OCI-LY7 (cell line): Measurements from ENCODE around the gene HYCC2. TPM values are rescaled to one million over a fixed set of nuclear protein-coding genes. Genes with fewer than 3 reads are reported as not detected.

Experiments
- BruUV-seq: library from RNA; stranded (reverse); fragments of 400-500 nt; replicated peaks from 2 replicates; lab custom pipeline; 2021; lab: Mats Ljungman, UMichigan
- CTCF ChIA-PET: fragments of 300-600 bp; sonication (Branson Sonifier 250); formaldehyde crosslinking; loops from one replicate; lab custom pipeline; 2022; ENCODE audit warnings: antibody characterized with exemption; ENCODE audit not compliant: unreplicated experiment; lab: Charles Lee
- POLR2A ChIA-PET: fragments of 300-600 bp; sonication (Branson Sonifier 250); formaldehyde crosslinking; loops from one replicate; lab custom pipeline; 2022; ENCODE audit warnings: antibody characterized with exemption; lab: Charles Lee
- DNase-seq: peaks from one replicate; pipeline ENCODE4 v3.0.0-alpha.2; 2015; ENCODE audit warnings: low spot score
- H2AFZ ChIP-seq: fragments of 200-600 bp; sonication (generic), shearing (Covaris generic); 2 replicates; pipeline ENCODE4 v1.6.1; 2014; ENCODE audit warnings: mild to moderate bottlenecking, antibody characterized with exemption, low read length, moderate library complexity
- H3K27ac ChIP-seq: fragments of 200-600 bp; sonication (generic); 2 replicates; pipeline ENCODE4 v1.5.1; 2014; ENCODE audit warnings: mixed run types, low read depth, mild to moderate bottlenecking, moderate library complexity, low read length, inconsistent platforms; ENCODE audit not compliant: poor library complexity, severe bottlenecking
- H3K36me3 ChIP-seq: fragments of 200-600 bp; sonication (generic); 2 replicates; pipeline ENCODE4 v1.6.1; 2014; ENCODE audit warnings: mild to moderate bottlenecking, antibody characterized with exemption, low read length, moderate library complexity, mixed read lengths; ENCODE audit not compliant: insufficient read depth
- H3K4me1 ChIP-seq: fragments of 200-600 bp; sonication (generic); 2 replicates; pipeline ENCODE4 v1.5.1; 2014; ENCODE audit warnings: mild to moderate bottlenecking, low read length; ENCODE audit not compliant: insufficient read depth, poor library complexity, severe bottlenecking
- H3K4me2 ChIP-seq: fragments of 200-600 bp; sonication (generic); 2 replicates; pipeline ENCODE4 v1.6.1; 2014; ENCODE audit warnings: mild to moderate bottlenecking, low read length
- H3K4me3 ChIP-seq: fragments of 200-600 bp; sonication (generic); 2 replicates; pipeline ENCODE4 v1.5.1; 2014; ENCODE audit warnings: mild to moderate bottlenecking, low read depth, low read length; ENCODE audit not compliant: poor library complexity, severe bottlenecking
- H3K79me2 ChIP-seq: fragments of 200-600 bp; sonication (generic); 2 replicates; pipeline ENCODE4 v1.6.1; 2016; ENCODE audit warnings: low read depth, mild to moderate bottlenecking, low read length, moderate library complexity, mixed read lengths; ENCODE audit not compliant: insufficient read depth
- H3K9me2 ChIP-seq: fragments of 200-600 bp; sonication (generic); 2 replicates; pipeline ENCODE4 v1.6.1; 2016; ENCODE audit warnings: mild to moderate bottlenecking, low read length, mixed read lengths; ENCODE audit not compliant: insufficient read depth
- H3K9me3 ChIP-seq: fragments of 200-600 bp; sonication (generic); 2 replicates; pipeline ENCODE4 v1.6.1; 2014; ENCODE audit warnings: mild to moderate bottlenecking, mixed run types, low read length, mixed read lengths
- H4K20me1 ChIP-seq: fragments of 200-600 bp; sonication (generic); 2 replicates; pipeline ENCODE4 v1.6.1; 2014; ENCODE audit warnings: mild to moderate bottlenecking, antibody characterized with exemption, low read length, moderate library complexity, mixed read lengths; ENCODE audit not compliant: insufficient read depth
- EZH2phosphoT487 ChIP-seq: fragments of 200-600 bp; sonication (generic); IDR thresholded peaks from 2 replicates; pipeline ENCODE4 v1.6.1; 2018; ENCODE audit warnings: low read depth, borderline replicate concordance, mild to moderate bottlenecking, mixed run types, antibody characterized with exemption, low read length, moderate library complexity, mixed read lengths
- intact Hi-C: fragments of 100-400 bp; cut with micrococcal nuclease; formaldehyde crosslinking; loops from one replicate; pipeline ENCODE4 v1.10.0; 2022; ENCODE audit not compliant: unreplicated experiment
- total RNA-seq, 2 experiments: library from RNA; depleted of rRNA in 1 of 2; stranded (reverse); fragments of >200 nt in 1 of 2; shearing (Covaris generic) in 1 of 2; gene quantifications; 2 replicates each; pipeline ENCODE4 v1.2.3, GENCODE V29; 2014 to 2022
- TF ChIP-seq, protein P1 (sequence below): fragments of 200-600 bp; sonication (generic); conservative IDR thresholded peaks from 2 replicates; pipeline ENCODE4 v1.5.1; 2014; ENCODE audit warnings: mild to moderate bottlenecking, antibody characterized with exemption, low read length, moderate library complexity, mixed read lengths

HYCC2 gene
- total RNA-seq, 2 experiments from 2014 or later: 8.6 to 22.0 TPM

DNA sequence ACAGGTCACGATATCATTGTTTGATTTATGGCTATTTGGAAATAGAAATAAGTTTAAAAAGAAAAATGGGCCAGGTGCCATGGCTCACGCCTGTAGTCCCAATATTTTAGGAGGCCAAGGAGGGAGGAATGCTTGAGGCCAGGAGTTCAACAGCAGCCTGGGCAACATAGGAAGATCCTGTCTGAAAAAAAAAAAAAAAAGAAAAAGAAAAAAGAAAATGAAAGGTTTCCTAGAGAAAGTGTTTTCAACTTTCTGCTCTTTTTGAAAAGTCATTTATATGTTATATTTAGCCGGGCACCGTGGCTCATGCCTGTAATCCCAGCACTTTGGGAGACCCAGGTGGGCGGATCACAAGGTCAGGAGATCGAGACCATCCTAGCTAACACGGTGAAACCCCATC, 3.5 kb upstream of the HYCC2 start:
- Histone ChIP-seq H3K79me2 (peaks cover 51% of the 10 kb centered on the region), H3K4me2 (no peak overlapping the region), H3K4me1 (peaks cover 17% of the 10 kb centered on the region), H2AFZ (no peak overlapping the region), H3K27ac (no peak overlapping the region), H3K9me3 (no peaks in the 10 kb centered on the region), H4K20me1 (no peaks in the 10 kb centered on the region), H3K4me3 (no peak overlapping the region), H3K9me2 (no peaks in the 10 kb centered on the region), H3K36me3 (peaks cover 17% of the 10 kb centered on the region)
- TF ChIP-seq, protein P1, sequence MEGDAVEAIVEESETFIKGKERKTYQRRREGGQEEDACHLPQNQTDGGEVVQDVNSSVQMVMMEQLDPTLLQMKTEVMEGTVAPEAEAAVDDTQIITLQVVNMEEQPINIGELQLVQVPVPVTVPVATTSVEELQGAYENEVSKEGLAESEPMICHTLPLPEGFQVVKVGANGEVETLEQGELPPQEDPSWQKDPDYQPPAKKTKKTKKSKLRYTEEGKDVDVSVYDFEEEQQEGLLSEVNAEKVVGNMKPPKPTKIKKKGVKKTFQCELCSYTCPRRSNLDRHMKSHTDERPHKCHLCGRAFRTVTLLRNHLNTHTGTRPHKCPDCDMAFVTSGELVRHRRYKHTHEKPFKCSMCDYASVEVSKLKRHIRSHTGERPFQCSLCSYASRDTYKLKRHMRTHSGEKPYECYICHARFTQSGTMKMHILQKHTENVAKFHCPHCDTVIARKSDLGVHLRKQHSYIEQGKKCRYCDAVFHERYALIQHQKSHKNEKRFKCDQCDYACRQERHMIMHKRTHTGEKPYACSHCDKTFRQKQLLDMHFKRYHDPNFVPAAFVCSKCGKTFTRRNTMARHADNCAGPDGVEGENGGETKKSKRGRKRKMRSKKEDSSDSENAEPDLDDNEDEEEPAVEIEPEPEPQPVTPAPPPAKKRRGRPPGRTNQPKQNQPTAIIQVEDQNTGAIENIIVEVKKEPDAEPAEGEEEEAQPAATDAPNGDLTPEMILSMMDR: no peak
- no peak for TF ChIP-seq EZH2phosphoT487
- ChIA-PET CTCF (no interaction called here), POLR2A (interaction anchor here (0.7 kb wide), 1 partner anchor 33 kb away, joined by 4 read pairs; no protein-coding TSS in a partner anchor)
- DNase-seq: no peak
- BruUV-seq: no TSS peak
- intact Hi-C loops: no loop called here

DNA sequence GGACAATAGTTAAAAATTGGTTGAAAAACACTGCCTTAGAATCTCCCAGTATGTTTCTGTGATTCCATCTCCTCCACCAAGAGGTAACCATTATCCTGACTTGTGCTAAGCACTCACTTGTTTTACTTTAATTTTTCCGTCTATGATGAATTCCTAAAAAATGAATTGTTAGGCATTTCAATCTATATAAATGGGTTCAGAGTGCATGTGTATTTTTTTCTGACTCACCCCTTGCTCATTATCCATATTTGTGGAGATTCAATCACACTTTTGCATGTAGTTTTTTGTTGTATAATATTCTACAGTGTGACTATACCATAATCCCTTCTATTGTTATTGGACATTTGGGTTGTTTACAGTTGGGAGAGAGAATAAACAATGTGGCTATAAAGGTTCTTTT, 1.6 kb upstream of the HYCC2 start:
- BruUV-seq: no TSS peak
- intact Hi-C loops: no loop called here
- CTCF ChIA-PET: no interaction called here

DNA sequence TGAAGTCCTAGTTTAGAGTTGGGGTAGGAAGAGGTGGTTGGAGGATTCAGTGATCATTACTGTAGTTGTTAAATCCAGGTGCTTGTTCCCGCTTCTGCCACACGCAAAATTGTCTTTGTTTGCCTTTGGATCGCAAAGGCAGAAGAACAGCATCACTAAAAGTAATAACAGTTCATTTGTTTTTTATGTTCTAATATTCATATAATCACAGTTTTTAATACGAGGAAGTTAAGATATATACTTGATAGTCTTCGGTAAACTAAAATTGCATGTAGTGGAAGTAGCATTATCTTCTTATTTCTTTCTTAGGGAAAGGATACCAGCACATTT, 695 bp upstream of the HYCC2 start:
- no peak for DNase-seq
- Histone ChIP-seq H3K9me2 (no peaks in the 10 kb centered on the region), H4K20me1 (no peaks in the 10 kb centered on the region), H3K79me2 (peaks cover 74% of the 10 kb centered on the region), H3K9me3 (no peaks in the 10 kb centered on the region), H3K27ac (peak overlapping the region; percentile 58), H2AFZ (peak overlapping the region; percentile 58), H3K4me2 (peak overlapping the region; percentile 77), H3K4me3 (peak overlapping the region; percentile 74), H3K36me3 (no peaks in the 10 kb centered on the region; the same call in 1 of the 2 replicates), H3K4me1 (peaks cover 39% of the 10 kb centered on the region)
- BruUV-seq: TSS peak; percentile 96
- intact Hi-C loops: no loop called here
- TF ChIP-seq, protein P1: no peak
- TF ChIP-seq EZH2phosphoT487: no peak
- POLR2A ChIA-PET: interaction anchor here (0.6 to 1.5 kb wide), 6 partner anchors 12 to 1595 kb away, joined by 3 to 5 read pairs (median 3); no protein-coding TSS in a partner anchor
- CTCF ChIA-PET: no interaction called here

More for the DNA sequence above, 1.6 kb upstream of the HYCC2 start:
- POLR2A ChIA-PET: interaction anchor here (0.5 to 1.5 kb wide), 6 partner anchors 13 to 1907 kb away, joined by 3 to 5 read pairs (median 3); no protein-coding TSS in a partner anchor
- Histone ChIP-seq H3K4me1 (peaks cover 36% of the 10 kb centered on the region), H2AFZ (no peak overlapping the region), H3K79me2 (peaks cover 70% of the 10 kb centered on the region), H4K20me1 (no peaks in the 10 kb centered on the region), H3K4me2 (peak overlapping the region; percentile 77), H3K9me2 (no peaks in the 10 kb centered on the region), H3K9me3 (no peaks in the 10 kb centered on the region), H3K27ac (no peak overlapping the region), H3K4me3 (peak overlapping the region; percentile 74), H3K36me3 (no peaks in the 10 kb centered on the region; the same call in 1 of the 2 replicates)
- DNase-seq: no peak
- TF ChIP-seq, protein P1: no peak
- TF ChIP-seq EZH2phosphoT487: no peak
